ENCODE results near the gene SLIT1.

DNA sequence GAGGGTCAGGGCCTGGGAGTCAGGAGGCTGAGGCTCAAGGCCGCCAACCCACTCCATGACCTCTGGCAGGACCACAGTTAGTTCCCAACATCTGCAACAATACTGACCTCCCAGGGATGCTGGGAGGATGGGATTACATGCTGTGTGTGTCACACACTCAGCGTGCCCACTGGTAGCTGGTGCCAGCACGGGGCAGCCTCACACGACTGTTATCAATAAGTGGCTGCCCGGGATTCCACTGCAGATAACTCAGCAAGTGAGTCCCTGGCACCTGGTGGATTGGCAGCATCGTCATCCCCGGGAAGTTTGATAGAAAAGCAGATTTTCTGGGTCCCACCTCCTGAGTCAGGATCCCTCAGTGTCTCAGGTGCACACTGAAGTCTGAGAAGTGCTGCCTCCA lies 110.3 kb downstream of the SLIT1 start:
- TF ChIP-seq EZH2 (IDR thresholded peaks at IDR 0.05; ENCODE audit: borderline replicate concordance, insufficient read depth, low read depth, low read length, poor library complexity, severe bottlenecking) (no peak), CTCF (IDR thresholded peaks at IDR 0.05) (no peak)
